GM03348 (cell line): ENCODE measurements around the gene ATP9B.

Experiments
- DNase-seq: peaks from one replicate; pipeline ENCODE4 v3.0.0; 2012; ENCODE audit warnings: low spot score

ATP9B gene, protein sequence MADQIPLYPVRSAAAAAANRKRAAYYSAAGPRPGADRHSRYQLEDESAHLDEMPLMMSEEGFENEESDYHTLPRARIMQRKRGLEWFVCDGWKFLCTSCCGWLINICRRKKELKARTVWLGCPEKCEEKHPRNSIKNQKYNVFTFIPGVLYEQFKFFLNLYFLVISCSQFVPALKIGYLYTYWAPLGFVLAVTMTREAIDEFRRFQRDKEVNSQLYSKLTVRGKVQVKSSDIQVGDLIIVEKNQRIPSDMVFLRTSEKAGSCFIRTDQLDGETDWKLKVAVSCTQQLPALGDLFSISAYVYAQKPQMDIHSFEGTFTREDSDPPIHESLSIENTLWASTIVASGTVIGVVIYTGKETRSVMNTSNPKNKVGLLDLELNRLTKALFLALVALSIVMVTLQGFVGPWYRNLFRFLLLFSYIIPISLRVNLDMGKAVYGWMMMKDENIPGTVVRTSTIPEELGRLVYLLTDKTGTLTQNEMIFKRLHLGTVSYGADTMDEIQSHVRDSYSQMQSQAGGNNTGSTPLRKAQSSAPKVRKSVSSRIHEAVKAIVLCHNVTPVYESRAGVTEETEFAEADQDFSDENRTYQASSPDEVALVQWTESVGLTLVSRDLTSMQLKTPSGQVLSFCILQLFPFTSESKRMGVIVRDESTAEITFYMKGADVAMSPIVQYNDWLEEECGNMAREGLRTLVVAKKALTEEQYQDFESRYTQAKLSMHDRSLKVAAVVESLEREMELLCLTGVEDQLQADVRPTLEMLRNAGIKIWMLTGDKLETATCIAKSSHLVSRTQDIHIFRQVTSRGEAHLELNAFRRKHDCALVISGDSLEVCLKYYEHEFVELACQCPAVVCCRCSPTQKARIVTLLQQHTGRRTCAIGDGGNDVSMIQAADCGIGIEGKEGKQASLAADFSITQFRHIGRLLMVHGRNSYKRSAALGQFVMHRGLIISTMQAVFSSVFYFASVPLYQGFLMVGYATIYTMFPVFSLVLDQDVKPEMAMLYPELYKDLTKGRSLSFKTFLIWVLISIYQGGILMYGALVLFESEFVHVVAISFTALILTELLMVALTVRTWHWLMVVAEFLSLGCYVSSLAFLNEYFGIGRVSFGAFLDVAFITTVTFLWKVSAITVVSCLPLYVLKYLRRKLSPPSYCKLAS

DNA sequence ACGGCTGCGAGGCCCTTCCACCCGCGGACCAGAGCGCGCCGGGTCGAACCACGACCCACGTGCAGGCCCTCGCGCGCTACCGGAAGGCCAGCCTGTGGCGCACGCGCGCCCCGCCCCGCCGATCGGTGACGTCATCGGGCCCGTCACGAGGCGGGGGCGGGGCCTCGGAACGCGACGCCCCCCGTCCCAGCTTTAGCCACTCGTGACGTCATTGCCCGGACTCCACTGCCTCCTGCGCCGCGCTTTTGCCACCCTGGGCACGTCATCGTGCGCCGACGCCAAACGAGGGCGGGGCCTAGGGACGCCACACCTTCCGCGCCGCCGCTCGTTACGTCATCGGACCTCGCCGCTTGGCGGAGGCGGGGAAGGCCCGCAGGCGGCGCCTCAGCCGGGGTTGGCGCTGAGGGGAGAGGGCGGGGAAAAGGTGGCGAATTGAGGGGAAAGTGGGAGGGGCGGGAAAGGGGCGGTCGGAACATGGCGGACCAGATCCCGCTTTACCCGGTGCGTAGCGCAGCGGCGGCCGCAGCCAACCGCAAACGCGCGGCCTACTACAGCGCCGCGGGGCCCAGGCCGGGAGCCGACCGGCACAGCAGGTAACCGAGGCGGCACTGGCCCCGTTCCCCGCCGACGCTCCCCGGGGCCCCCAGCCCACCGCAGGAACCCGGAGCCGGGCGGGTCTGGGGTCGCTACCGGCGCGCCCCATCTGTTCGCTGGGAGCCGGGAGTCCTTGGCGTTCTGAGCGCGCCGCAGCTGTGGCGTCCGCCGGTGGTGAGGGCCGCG lies at the start of gene ATP9B:
ATP9B (plus strand) TSS at position 458 of the 780 bp plus-strand sequence; CDS start at position 475, 17 bp downstream.
- peak; percentile 99 for DNase-seq

DNA sequence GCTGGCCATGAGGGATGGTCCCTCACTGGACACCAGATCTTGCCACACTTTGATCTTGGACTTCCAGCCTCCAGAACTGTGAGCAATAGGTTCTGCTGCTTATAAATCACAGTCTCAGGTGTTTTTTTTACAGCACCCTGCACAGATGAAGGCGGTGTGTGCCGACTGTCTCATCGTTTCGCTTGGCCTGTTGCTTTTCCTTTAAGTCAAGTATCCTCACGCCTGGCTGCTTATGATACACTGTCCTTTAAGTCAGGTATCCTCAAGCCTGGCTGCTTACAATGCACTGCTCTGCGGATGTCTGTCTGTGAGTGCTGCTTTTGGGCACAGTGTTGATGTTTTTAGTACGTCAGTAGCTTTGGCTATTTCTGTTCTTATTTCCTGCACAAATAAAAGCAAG lies 49.3 kb upstream of the ATP9B start:
- no peak for DNase-seq

DNA sequence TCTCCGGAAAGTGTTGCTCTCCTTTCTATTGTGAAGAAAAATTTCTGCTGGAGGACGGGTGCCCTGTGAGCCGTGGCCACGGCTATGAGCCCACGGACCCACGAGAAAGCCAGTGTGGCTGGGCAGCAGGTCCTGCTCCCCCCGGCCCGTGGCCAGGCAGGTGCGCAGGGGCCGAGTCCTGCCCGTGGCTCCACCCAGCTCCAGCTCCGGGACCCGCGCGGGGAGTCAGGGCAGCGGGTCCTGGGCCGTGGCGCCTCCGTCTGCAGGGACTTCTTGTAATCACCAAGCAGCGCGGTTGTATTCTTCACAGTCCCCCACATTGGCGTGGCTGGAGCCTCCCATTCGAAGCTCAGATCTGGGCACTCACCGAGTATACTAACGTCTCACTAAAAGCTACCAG lies 46.6 kb upstream of the ATP9B start:
- DNase-seq, result no peak

DNA sequence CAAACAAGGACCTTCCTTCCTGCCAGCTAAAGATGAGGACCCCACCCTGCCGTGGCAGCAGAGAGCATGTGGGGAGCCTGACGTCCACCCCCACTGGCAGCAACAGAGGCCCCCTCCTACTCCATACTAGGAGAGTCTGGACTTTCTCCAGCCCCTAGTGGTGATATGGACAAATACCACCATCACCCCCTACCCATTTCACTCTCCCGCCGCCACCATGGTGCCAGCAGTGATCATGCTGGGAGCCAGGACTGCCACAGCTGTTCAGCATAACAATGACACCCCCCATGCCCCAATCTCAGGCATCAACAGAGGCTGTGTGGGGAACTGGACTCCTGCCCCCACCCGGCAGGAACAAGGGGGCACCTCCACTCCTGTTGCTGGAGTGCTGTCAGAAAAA lies 42.7 kb upstream of the ATP9B start:
- DNase-seq, result no peak

DNA sequence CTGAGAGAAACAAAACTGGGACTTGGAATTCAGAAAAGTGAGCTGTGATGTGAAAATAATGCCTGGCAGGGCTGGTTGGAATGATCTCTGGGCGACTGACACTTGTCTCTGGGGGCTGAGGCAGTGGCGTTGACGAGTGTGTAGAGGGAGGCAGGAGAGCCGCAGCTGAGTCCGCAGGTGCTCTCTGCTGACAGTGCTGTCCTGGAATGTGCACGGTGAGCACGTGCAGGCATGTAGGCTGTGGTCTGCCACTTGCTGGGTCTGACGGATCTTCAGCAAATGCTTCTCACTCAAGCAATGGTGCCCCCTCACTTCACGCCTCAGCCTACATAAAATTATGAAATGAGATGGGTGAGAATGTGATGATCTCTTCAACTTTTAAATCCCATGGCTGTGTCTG lies 38.5 kb upstream of the ATP9B start:
- no peak for DNase-seq

DNA sequence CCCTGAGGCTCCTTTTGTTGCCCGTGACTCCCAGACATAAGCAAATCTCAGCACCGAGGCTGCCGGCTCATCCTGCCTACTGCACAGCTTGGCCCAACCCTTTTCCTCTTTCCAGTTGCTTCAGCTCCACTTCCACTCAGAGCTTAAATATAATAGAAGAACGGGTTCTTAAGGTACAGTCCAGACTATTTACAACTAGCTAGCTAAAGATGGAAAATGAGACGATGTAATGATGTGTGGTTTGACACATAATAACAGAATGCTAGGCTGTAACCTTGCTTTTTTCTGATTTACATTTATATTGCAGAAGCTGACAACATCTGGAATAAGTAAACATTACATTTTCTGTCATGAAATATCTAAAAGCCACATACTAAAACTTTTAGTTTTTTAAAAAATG lies 26.9 kb upstream of the ATP9B start:
- DNase-seq, result no peak

DNA sequence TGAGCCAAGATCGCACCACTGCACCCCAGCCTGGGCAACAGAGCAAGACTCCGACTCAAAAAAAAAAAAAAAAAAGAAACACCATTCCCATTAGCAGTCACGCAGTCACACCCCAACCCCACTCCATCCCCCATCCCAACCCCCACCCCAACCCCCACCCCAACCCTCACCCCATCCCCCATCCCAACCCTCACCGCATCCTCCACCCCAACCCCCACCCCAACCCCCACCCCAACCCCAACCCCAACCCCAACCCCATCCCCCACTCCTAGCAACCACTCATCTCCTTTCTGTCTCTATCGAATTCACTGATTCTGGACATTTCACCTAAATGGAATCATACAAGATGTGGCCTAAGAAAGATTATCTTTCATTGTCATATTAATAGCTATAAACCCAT lies 25.9 kb upstream of the ATP9B start:
- peak; percentile 30 for DNase-seq

DNA sequence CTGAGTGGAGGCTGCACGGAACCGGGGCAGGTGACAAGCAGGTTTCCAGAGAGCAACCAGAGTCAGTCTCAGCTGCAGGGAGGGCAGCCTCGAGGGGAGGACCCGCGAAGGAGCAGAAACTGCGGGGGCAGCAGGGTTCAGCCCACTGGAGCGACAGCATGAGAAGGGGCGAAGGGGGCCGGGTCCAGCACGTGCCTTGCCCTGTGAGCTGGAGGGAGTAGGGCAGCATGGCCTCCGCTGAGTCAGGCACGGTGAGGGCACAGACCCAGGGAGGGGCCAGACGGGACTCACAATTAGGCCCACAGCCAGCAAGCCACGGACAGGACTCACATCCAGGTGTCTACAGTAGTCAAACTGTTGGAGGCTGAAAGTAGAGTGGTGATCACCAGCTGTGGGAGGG lies 22.7 kb upstream of the ATP9B start:
- no peak for DNase-seq

DNA sequence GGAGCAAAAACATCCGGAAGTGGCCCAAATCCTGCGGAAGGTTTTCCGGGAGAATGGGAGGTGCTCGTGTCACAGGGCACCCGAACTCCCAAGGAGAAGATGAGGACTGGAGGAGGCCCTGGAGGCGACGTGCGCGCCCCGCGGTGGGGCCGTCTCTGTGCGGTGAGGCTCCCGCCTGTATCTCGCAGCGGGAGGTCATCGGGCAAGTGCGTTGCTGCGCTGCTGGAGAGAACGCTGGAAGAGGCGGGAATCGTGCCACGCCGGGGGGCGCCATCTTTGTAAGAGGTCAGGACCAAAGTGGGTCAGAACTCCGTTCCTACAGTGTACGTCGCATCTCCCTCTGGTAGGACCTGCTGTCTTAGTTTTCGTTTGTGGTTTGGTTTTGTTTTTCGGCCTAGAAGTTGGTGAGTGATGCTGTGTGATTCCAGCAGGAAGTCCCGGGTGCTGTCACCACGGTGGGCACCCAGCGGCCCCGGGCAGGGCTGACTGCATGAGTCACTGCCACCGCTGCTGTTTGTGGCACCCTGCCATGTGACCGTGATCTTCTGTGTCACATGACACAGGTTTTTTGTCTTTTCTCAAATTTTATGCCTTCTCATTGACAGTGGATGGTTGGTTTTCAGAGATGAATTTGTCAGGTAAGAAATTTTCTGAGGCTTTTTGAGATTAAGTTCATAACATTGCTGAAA lies 21.5 kb upstream of the ATP9B start:
- DNase-seq, result no peak

DNA sequence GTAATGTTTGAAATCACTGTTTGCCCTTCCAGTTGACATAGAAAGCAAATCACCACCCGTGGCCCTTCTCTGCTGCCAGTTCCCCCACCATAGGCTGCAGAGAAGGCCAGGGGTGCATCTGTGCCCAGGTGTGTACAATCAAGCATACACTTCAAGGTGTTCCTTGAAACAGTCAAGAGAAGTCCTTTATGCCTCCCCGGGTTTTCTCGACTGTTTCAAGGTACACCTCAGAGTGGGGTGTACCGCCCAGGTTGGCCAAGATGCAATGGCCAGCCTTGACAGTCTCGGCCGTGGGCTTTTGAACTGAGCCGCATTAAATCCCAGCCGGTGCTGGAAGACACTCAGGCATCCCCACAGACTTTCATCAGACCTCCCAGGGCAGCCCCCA lies 21.0 kb upstream of the ATP9B start:
- no peak for DNase-seq

DNA sequence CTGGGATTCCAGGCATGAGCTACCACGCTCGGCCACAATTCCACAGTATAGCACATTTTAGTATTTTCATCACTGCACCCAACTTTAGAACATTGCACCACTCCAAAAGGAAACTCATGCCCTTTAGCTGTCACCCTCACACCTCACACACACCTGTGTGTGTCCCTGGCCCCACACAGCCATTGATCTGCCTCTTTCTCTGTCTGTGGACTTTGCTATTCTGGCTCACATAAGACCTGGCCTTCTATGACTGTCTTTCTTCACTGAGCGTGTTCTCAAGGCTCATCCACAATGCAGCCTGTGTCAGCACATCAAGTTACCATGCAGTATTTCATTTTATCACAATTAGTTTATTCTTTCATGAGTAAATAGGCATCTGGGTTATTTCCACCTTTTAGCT lies 19.7 kb upstream of the ATP9B start:
- no peak for DNase-seq

DNA sequence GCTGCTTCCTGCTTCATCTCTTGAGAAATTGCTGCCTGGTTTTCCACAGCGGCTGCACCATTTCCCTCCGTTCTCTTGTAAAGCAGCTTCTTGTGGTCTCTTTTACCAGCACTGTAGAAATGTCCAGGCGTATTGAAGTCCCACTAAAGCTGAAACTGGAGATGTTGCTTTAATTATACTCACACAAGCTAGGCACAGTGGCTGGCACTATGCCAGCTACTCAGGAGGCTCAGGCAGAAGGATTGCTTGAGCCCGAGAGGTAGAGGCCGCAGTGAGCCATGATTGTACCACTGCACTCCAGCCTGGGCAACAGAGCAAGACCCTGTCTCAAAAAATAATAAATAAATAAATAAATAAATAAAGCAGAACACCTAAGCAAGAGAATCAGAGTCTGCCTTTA lies 19.2 kb upstream of the ATP9B start:
- DNase-seq, result no peak

DNA sequence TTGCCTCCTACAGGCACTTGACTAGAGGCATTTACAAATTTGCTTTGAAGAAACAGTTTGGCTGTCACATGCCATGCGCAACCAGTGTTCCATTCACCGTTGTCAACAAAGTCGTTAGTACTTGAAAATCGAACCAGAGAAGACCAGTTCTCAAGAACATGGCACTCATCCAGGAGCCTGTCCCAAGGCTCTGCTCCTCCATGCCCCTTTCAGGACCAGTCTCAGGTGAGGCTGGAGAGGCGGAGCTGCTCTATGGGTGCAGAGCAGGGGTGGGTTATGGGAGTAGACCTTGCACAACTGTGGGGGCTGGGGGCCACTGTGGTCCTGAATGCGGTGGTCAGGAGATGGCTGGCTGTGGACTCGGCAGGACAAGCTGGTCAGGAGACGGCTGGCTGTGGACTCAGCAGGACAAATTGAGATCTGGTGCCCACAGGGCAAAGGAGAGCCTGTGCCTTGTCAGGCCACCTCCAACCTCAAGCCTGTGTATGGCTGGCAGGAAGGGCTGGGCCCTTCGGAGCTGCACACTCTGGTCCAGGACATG lies 12.3 kb upstream of the ATP9B start:
- no peak for DNase-seq

DNA sequence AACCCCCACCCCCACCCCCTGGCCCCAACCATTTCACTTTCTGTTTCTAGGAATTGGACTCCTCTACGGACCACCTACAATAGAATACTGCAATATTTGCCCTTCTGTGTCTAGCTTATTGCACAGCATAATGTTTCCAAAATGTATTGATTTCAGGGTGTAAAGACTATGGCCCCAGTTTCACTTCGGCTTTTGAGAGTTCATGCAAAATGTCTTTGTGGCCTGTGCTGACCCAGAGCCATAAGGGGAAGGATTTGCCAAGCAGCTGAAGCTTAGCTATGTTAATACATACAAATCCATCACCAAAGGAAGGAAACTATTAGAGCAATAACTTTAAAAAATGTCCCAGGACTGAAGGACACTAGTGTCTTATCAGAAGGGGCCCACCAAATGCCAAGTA lies 11.2 kb upstream of the ATP9B start:
- no peak for DNase-seq

DNA sequence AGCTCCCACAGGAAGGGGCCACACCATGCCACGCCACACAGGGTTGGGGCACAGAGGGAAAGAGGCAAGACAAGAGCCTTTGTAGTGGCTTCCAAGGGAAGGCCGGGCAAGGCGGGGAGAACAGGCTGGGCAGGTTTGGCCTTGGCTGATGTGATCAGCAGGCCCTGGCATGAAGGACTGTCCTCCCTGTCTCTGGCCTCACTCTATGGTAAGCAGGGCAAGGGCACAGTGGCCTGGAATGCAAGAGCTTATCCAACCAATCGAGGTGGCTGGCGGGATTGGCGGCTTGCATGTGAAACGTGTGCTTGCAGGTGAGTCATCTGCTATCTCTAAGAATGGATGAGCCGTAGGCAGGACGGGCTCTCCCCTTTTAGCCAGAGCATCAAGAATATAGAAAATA lies 6.4 kb upstream of the ATP9B start:
- no peak for DNase-seq

DNA sequence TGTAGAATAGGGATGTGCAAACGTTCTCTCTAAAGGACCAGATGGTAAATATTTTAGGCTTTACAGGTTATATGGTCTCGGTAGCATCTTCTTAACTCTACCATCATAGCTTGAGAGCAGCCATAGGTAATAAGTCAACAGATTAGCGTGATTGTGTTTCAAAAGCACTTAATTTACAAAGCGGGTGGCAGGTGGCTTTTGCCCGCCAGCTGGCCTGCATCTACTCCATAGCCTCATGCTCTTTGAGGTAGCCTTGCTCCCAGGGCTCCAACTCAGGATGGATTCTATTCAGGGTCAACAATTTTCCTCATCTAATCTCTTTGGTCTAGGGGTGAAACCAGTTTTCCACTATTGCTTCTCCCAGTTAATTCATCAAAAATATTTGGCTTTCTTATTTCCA lies 5.0 kb upstream of the ATP9B start:
- DNase-seq, result no peak

DNA sequence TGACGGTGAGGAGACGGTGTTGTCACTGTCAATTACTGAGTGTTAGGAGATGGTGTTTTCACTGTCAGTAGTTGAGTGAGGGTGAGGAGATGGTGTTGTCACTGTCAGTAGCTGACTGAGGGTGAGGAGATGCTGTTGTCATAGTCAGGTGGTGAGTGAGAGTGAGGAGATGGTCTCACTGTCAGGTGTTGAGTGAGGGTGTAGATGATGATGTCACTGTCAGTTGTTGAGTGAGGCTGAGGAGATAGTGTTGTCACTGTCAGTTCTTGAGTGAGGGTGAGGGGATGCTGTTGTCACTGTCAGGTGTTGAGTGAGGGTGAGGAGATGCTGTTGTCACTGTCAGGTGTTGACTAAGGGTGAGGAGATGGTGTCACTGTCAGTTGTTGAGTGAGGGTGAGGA lies 3.4 kb upstream of the ATP9B start:
- no peak for DNase-seq

DNA sequence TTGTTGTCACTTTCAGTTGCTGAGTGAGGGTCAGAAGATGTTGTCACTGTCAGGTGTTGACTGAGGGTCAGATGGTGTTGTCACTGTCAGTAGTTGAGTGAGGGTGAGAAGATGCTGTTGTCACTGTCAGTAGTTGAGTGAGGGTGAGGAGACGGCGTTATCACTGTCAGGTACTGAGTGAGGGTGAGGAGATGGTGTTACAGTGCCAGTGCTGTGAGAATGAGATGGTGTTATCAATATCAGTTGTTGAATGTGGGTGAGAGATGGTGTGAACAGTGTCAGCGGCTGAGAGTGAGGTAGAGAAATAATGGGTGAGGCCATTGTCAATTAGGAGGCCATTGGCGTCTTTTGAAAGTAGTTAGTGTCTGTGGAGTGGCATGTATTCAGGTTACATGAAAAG lies 1.6 kb upstream of the ATP9B start:
- no peak for DNase-seq

DNA sequence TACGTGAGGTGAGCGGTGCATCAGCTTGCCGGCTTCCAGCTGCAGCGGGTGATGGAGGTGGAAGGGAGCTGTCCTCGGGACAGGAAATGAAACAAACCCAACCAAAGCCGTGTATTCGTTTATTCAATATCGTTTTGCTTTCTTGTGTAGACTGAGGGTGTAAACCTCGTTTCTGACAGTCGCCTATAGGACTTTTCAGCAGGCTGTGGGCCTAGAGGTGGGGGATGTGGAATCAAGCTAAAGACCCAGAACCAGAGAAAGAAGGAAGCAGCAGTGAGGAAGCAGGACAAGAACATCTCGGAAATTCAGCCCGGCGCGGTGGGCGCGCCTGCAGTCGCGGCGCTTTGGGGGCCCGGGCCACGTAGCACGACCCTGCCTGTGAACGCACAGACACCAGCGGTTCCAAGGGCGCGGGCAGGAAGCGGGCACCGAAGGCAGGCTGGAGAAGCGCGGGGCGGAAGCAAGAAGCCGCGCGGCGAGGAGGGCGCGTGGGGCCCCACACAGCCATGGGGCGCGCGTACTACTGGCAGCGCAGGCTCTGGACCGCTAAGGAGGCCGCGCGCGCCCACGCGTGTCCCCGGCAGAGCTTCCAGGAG lies 755 bp upstream of the ATP9B start:
- DNase-seq, result peak; percentile 29

DNA sequence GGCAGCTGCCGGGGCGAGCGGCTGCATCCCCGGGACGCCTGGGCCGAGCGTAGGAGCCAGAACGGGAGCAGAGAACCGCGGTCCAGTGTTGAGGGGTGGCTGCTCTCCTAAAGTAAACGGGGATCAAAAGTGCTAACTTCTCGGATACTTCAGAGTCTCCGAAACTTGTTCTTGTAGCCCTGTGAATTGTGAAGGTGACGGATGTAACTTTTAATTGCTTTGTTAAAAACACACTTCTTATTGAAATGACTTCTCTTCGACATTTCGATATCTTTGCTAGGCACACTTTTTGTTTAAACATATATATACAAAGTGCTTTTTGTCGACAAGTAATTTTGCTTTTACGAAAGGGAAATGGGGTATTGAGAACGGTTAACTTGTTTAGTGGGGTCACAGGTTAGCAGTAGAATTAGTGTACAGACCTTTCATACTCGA lies 540 bp downstream of the ATP9B start:
- no peak for DNase-seq

DNA sequence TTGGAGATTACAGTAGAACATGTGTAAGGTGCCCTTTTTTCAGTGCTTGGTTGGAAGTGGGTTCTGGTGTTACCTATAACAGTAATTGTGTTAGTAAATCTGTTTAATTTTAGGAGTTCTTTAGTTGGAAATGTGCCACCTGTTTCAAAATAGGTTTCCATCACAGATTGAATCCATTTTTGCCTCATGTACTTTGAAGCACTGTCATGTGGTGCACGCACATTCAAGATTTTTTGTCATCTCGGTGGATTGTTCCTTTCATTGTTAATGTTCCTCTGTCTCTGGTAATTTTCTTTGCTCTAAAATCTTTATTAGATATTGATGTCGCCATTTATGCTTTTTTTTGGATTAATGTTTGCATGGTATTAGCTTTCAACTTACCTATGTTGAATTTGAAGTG lies 1.3 kb downstream of the ATP9B start:
- DNase-seq, result no peak
